ENCODE data around the gene RPS6KA5. TPM values are rescaled to one million over a fixed set of nuclear protein-coding genes. Genes with fewer than 3 reads are reported as not detected.

RPS6KA5 gene
- total RNA-seq, 1 experiment from 2014 or later = 24.2 TPM

DNA sequence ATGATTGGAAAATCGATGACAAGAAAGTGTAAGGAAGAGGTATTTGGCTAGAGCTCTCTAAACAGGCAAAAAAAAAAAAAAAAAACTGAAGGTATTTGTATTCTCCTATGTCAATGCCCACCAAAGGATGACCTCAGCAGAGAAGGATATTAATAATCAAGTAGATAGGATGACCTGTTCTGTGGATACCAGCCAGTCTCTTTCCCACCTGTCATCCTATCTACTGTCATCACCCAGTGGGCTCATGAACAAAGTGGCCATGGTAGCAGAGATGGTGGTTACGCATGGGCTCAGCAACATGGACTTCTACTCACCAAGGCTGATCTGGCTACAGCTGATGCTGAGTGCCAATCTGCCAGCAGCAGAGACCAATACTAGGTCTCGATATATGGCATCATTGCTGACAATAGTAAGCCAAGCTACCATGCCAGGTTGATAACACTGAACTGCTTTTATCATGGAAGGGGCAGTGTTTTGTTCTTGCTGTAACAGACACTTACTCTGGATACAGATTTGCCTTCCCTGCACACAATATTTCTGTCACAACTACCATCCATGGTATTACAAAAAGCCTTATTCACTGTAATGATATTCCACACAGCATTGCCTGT lies 43.5 kb downstream of the RPS6KA5 start:
- Histone ChIP-seq H3K79me2 (ENCODE audit: insufficient read depth, low read length) (peaks cover 21% of the 10 kb centered on the region; the same call in 1 of the 2 replicates), H3K27ac (ENCODE audit: low read depth, low read length) (no peak overlapping the region), H3K9me2 (ENCODE audit: insufficient read depth) (no peaks in the 10 kb centered on the region), H3K4me2 (ENCODE audit: low read length) (no peak overlapping the region), H3K4me1 (ENCODE audit: control insufficient read depth in 1 of 2, insufficient read depth in 2 of 2, low read length in 2 of 2) (peaks cover 3 to 9% of the 10 kb centered on the region in 2 experiments; a peak in 3 of 4 replicates), H3K27me3 (ENCODE audit: insufficient read depth, low read length) (no peaks in the 10 kb centered on the region), H3K4me3 (replicated peaks in 1 of 2; ENCODE audit: low read depth in 1 of 2, low read length in 2 of 2) (no peak overlapping the region), H2AFZ (ENCODE audit: low read depth, low read length, poor library complexity, severe bottlenecking) (no peak overlapping the region), H3K9me3 (ENCODE audit: control insufficient read depth in 1 of 2, insufficient read depth in 1 of 2, low read depth in 1 of 2, low read length in 2 of 2) (no peaks in the 10 kb centered on the region), H3K9ac (ENCODE audit: low read length) (no peak overlapping the region), H3K36me3 (ENCODE audit: control insufficient read depth in 1 of 2, insufficient read depth in 2 of 2, low read length in 2 of 2) (no peaks in the 10 kb centered on the region), H4K20me1 (ENCODE audit: insufficient read depth) (no peaks in the 10 kb centered on the region)
- ATAC-seq (no peak), DNase-seq (ENCODE audit: low read depth, low spot score) (no peak)
- RAD21 ChIA-PET (ENCODE audit: low non-redundant PET in 1 of 2, low total read pairs in 2 of 2, uncharacterized antibody in 2 of 2, unreplicated experiment in 2 of 2) = no interaction called here
- POLR2A ChIA-PET = no interaction called here
- intact Hi-C loops (cut with micrococcal nuclease) = no loop called here
- no TSS peak for BruUV-seq (replicated peaks)
- CTCF ChIA-PET = no interaction called here
- TF ChIP-seq SIN3A (IDR thresholded peaks at IDR 0.05; ENCODE audit: low read depth) = no peak
- TF ChIP-seq RAD21 (IDR thresholded peaks at IDR 0.05; ENCODE audit: low read depth) = no peak
- TF ChIP-seq ZFX (IDR thresholded peaks at IDR 0.05) = no peak
- TF ChIP-seq, protein P1, sequence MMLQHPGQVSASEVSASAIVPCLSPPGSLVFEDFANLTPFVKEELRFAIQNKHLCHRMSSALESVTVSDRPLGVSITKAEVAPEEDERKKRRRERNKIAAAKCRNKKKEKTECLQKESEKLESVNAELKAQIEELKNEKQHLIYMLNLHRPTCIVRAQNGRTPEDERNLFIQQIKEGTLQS (IDR thresholded peaks at IDR 0.05) = no peak
- TF ChIP-seq, protein P2, sequence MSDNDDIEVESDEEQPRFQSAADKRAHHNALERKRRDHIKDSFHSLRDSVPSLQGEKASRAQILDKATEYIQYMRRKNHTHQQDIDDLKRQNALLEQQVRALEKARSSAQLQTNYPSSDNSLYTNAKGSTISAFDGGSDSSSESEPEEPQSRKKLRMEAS (IDR thresholded peaks at IDR 0.05) = no peak

DNA sequence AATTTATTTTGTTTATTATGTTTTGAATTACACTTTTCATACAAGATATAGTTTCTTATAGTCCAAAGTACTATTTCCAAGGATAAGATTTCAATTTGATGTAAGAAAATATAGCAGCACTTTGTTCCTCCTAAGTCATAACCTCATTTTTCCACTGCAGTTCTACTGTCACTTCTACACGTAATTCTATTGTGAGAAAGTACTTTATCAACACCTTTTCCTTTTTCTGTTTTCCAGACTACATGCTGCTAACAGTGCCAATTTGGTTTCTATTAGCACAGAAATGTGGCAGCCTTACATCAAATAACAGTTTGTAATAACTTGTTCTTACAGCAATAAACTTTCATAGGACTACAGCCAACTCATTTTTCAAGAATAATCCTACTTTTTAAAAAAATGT lies 45.0 kb downstream of the RPS6KA5 start:
- CTCF ChIA-PET = no interaction called here

More for the DNA sequence above, 45.0 kb downstream of the RPS6KA5 start:
- ATAC-seq = no peak
- no peaks in the 10 kb centered on the region for H3K27me3 ChIP-seq (ENCODE audit: insufficient read depth, low read length)
- no TSS peak for BruUV-seq (replicated peaks)
- H3K9ac ChIP-seq (ENCODE audit: low read length) = no peak overlapping the region
- H3K4me1 ChIP-seq (ENCODE audit: control insufficient read depth in 1 of 2, insufficient read depth in 2 of 2, low read length in 2 of 2) = no peaks in the 10 kb centered on the region
- no peak overlapping the region for H3K4me3 ChIP-seq (replicated peaks in 1 of 2; ENCODE audit: low read depth in 1 of 2, low read length in 2 of 2)
- H3K27ac ChIP-seq (ENCODE audit: low read depth, low read length) = no peak overlapping the region
- H3K9me3 ChIP-seq (ENCODE audit: control insufficient read depth in 1 of 2, insufficient read depth in 1 of 2, low read depth in 1 of 2, low read length in 2 of 2) = no peaks in the 10 kb centered on the region
- no peak overlapping the region for H2AFZ ChIP-seq (ENCODE audit: low read depth, low read length, poor library complexity, severe bottlenecking)
- intact Hi-C loops (cut with micrococcal nuclease) = no loop called here
- H4K20me1 ChIP-seq (ENCODE audit: insufficient read depth) = no peaks in the 10 kb centered on the region
- H3K9me2 ChIP-seq (ENCODE audit: insufficient read depth) = no peaks in the 10 kb centered on the region
- ChIA-PET RAD21 (ENCODE audit: low non-redundant PET in 1 of 2, low total read pairs in 2 of 2, uncharacterized antibody in 2 of 2, unreplicated experiment in 2 of 2) (no interaction called here), POLR2A (no interaction called here)
- TF ChIP-seq TCF7L2 (IDR thresholded peaks at IDR 0.05; ENCODE audit: borderline replicate concordance, extremely low read depth, insufficient read depth, insufficient read length) (no peak), ZFX (IDR thresholded peaks at IDR 0.05) (no peak)
- TF ChIP-seq, protein P2 (IDR thresholded peaks at IDR 0.05) = no peak
- no peak for DNase-seq (ENCODE audit: low read depth, low spot score)
- peaks cover 21% of the 10 kb centered on the region; the same call in 1 of the 2 replicates for H3K79me2 ChIP-seq (ENCODE audit: insufficient read depth, low read length)
- no peaks in the 10 kb centered on the region for H3K36me3 ChIP-seq (ENCODE audit: control insufficient read depth in 1 of 2, insufficient read depth in 2 of 2, low read length in 2 of 2)
- no peak overlapping the region for H3K4me2 ChIP-seq (ENCODE audit: low read length)

Measured in HCT116 (cell line).